Measurements from ENCODE around the gene MFSD12.

Gene MFSD12

GRCh38 chr19:3524078-3524842 lies 33.1 kb downstream of the MFSD12 start:
- Histone ChIP-seq H3K36me3 (peaks cover 36% of the 10 kb centered on the region), H3K4me1 (peaks cover 15% of the 10 kb centered on the region), H3K9me3 (no peaks in the 10 kb centered on the region), H3K4me3 (ENCODE audit: low read depth, low read length) (no peak overlapping the region), H3K27me3 (no peaks in the 10 kb centered on the region)
- no peak for DNase-seq
- TF ChIP-seq, protein P1, sequence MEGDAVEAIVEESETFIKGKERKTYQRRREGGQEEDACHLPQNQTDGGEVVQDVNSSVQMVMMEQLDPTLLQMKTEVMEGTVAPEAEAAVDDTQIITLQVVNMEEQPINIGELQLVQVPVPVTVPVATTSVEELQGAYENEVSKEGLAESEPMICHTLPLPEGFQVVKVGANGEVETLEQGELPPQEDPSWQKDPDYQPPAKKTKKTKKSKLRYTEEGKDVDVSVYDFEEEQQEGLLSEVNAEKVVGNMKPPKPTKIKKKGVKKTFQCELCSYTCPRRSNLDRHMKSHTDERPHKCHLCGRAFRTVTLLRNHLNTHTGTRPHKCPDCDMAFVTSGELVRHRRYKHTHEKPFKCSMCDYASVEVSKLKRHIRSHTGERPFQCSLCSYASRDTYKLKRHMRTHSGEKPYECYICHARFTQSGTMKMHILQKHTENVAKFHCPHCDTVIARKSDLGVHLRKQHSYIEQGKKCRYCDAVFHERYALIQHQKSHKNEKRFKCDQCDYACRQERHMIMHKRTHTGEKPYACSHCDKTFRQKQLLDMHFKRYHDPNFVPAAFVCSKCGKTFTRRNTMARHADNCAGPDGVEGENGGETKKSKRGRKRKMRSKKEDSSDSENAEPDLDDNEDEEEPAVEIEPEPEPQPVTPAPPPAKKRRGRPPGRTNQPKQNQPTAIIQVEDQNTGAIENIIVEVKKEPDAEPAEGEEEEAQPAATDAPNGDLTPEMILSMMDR (IDR thresholded peaks at IDR 0.05; ENCODE audit: low read depth, low read length): no peak

- Histone ChIP-seq H3K4me1 (peaks cover 15% of the 10 kb centered on the region), H3K9me3 (no peaks in the 10 kb centered on the region), H3K4me3 (ENCODE audit: low read depth, low read length) (no peak overlapping the region), H3K36me3 (peaks cover 37% of the 10 kb centered on the region), H3K27me3 (no peaks in the 10 kb centered on the region)
- TF ChIP-seq, protein P1 (IDR thresholded peaks at IDR 0.05; ENCODE audit: low read depth, low read length): no peak
- no peak for DNase-seq
Measured at GRCh38 chr19:3523361-3524077, 33.9 kb downstream of the MFSD12 start.

DNA sequence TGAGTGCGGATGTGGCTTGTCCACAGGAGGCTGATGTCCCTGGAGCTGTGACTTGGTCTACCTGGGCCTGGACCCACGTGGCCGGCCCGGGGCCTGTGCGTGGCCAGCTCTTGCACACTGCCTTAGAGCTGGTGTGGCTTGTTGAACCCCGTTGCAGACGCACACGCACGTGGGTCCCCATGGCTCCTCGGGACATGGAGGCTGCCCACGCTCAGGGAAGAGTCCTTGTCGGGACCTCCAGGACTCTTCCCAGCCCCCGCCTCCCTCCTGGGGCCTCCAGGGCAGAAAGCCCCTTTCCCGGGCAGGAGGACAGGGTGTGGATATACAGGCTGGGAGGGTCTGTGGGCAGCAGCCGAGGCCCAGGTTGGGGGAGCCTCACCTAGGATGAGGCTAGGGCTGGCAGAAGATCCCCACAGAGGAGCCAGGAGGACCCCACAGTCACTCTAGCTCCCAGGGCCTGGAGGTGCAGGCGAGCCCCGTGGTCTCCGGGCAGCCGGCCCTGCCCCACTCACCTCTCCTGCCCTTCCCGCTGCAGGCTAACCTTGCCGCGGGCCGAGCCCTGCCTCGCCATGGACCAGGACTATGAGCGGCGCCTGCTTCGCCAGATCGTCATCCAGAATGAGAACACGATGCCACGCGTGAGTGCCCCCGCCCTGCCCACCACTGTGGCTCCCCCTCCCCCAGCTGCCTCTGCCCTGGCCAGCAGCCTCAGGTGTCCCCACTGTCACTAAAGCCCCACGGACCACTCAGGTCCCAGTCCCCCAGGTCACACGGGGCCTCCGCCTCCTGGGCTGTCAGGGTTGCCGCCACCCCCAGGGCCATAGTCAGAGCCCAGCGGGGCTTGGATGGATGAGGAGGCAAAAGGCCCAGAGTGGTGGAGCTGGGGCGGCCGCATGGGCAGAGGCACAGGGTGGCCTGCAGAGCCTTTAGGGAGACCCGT lies 34.7 kb downstream of the MFSD12 start:
- H3K36me3 ChIP-seq: peaks cover 33% of the 10 kb centered on the region
- TF ChIP-seq, protein P1 (IDR thresholded peaks at IDR 0.05; ENCODE audit: low read depth, low read length): no peak
- no peak overlapping the region for H3K4me3 ChIP-seq (ENCODE audit: low read depth, low read length)
- DNase-seq: no peak
- no peaks in the 10 kb centered on the region for H3K9me3 ChIP-seq
- peaks cover 15% of the 10 kb centered on the region for H3K4me1 ChIP-seq
- no peaks in the 10 kb centered on the region for H3K27me3 ChIP-seq

GRCh38 chr19:3521104-3521445 lies 36.3 kb downstream of the MFSD12 start:
- no peak for DNase-seq
- Histone ChIP-seq H3K9me3 (no peaks in the 10 kb centered on the region), H3K36me3 (peaks cover 24% of the 10 kb centered on the region), H3K4me3 (ENCODE audit: low read depth, low read length) (no peak overlapping the region), H3K4me1 (peaks cover 15% of the 10 kb centered on the region), H3K27me3 (no peaks in the 10 kb centered on the region)
- TF ChIP-seq, protein P1 (IDR thresholded peaks at IDR 0.05; ENCODE audit: low read depth, low read length): no peak

GRCh38 chr19:3520166-3521103 lies 37.0 kb downstream of the MFSD12 start:
- Histone ChIP-seq H3K4me1 (peaks cover 15% of the 10 kb centered on the region), H3K9me3 (no peaks in the 10 kb centered on the region), H3K4me3 (ENCODE audit: low read depth, low read length) (no peak overlapping the region), H3K36me3 (peaks cover 20% of the 10 kb centered on the region), H3K27me3 (no peaks in the 10 kb centered on the region)
- peak; percentile 85 for DNase-seq
- TF ChIP-seq, protein P1 (IDR thresholded peaks at IDR 0.05; ENCODE audit: low read depth, low read length): peak; percentile 50

Measured in BE2C (cell line).